Activated CD4-positive, alpha-beta T cell treated with anti-CD3 and anti-CD28 coated beads, Interleukin-2, amount 10 ng/mL, durations not matched to agents 24 days and 14 days (primary cell): ENCODE measurements around the gene KCTD18. TPM values are rescaled to one million over a fixed set of nuclear protein-coding genes. Genes with fewer than 3 reads are reported as not detected.

Source experiments
- DNase-seq: peaks from one replicate; pipeline ENCODE4 v3.0.0; 2022
- H3K27ac Mint-ChIP-seq: one replicate; pipeline ENCODE4 v1.8.0; 2022; ENCODE audit warnings: mild to moderate bottlenecking, mixed read lengths
- H3K27me3 Mint-ChIP-seq: one replicate; pipeline ENCODE4 v1.8.0; 2022; ENCODE audit warnings: mixed read lengths
- H3K36me3 Mint-ChIP-seq: one replicate; pipeline ENCODE4 v1.8.0; 2022; ENCODE audit warnings: low read depth, mild to moderate bottlenecking, mixed read lengths
- H3K4me1 Mint-ChIP-seq: one replicate; pipeline ENCODE4 v1.8.0; 2021; ENCODE audit warnings: mixed read lengths
- H3K4me3 Mint-ChIP-seq: one replicate; pipeline ENCODE4 v1.8.0; 2022; ENCODE audit warnings: mild to moderate bottlenecking, moderate library complexity, mixed read lengths
- H3K9me3 Mint-ChIP-seq: one replicate; pipeline ENCODE4 v1.8.0; 2021; ENCODE audit warnings: mixed read lengths
- intact Hi-C: fragments of 100-400 bp; cut with micrococcal nuclease; formaldehyde crosslinking; loops from one replicate; pipeline ENCODE4 v1.15.1; 2023
- total RNA-seq: library from RNA; stranded (reverse); gene quantifications from 2 replicates; pipeline ENCODE4 v1.2.3, GENCODE V29; 2022

KCTD18 gene
- total RNA-seq, 1 donor from 2014 or later, result 14.2 TPM

GRCh38 chr2:200476836-200477235, 33.0 kb downstream of the KCTD18 start:
- Mint-ChIP-seq H3K4me3 (no peak overlapping the region), H3K27me3 (no peaks in the 10 kb centered on the region), H3K27ac (no peak overlapping the region), H3K4me1 (peaks cover 5% of the 10 kb centered on the region), H3K9me3 (no peaks in the 10 kb centered on the region), H3K36me3 (peaks cover 20% of the 10 kb centered on the region)
- DNase-seq, result peak; percentile 39
- intact Hi-C loops, result no loop called here

GRCh38 chr2:200475795-200476194, 34.1 kb downstream of the KCTD18 start:
- Mint-ChIP-seq H3K36me3 (peaks cover 23% of the 10 kb centered on the region), H3K27ac (no peak overlapping the region), H3K9me3 (no peaks in the 10 kb centered on the region)

GRCh38 chr2:200472853-200473464, 36.9 kb downstream of the KCTD18 start:
- Mint-ChIP-seq H3K4me3 (no peak overlapping the region), H3K4me1 (peaks cover 17% of the 10 kb centered on the region), H3K9me3 (no peaks in the 10 kb centered on the region), H3K27ac (no peak overlapping the region), H3K27me3 (no peaks in the 10 kb centered on the region), H3K36me3 (peaks cover 22% of the 10 kb centered on the region)
- intact Hi-C loops, result no loop called here
- no peak for DNase-seq

More at GRCh38 chr2:200475795-200476194, 34.1 kb downstream of the KCTD18 start:
- no peaks in the 10 kb centered on the region for H3K27me3 Mint-ChIP-seq
- intact Hi-C loops, result no loop called here
- no peak for DNase-seq
- no peak overlapping the region for H3K4me3 Mint-ChIP-seq
- peaks cover 5% of the 10 kb centered on the region for H3K4me1 Mint-ChIP-seq

GRCh38 chr2:200471928-200472645, 37.8 kb downstream of the KCTD18 start:
- DNase-seq, result no peak
- Mint-ChIP-seq H3K27me3 (no peaks in the 10 kb centered on the region), H3K9me3 (no peaks in the 10 kb centered on the region), H3K4me3 (no peak overlapping the region), H3K36me3 (peaks cover 20% of the 10 kb centered on the region), H3K4me1 (peaks cover 25% of the 10 kb centered on the region), H3K27ac (no peak overlapping the region)
- intact Hi-C loops, result loop anchor here (1.0 to 2.0 kb wide), 2 partner anchors 17 to 492 kb away; no protein-coding TSS in a partner anchor

- H3K4me1 Mint-ChIP-seq, result peaks cover 30% of the 10 kb centered on the region
- peaks cover 20% of the 10 kb centered on the region for H3K36me3 Mint-ChIP-seq
- DNase-seq, result peak; percentile 77
- no peaks in the 10 kb centered on the region for H3K27me3 Mint-ChIP-seq
- no peak overlapping the region for H3K4me3 Mint-ChIP-seq
- H3K27ac Mint-ChIP-seq, result no peak overlapping the region
- intact Hi-C loops, result loop anchor here (1.0 to 2.0 kb wide), 2 partner anchors 17 to 491 kb away; no protein-coding TSS in a partner anchor
- H3K9me3 Mint-ChIP-seq, result no peaks in the 10 kb centered on the region
These were observed 38.5 kb downstream of the KCTD18 start for GRCh38 chr2:200471324-200471848.

GRCh38 chr2:200470230-200470629, 39.6 kb downstream of the KCTD18 start:
- no peak overlapping the region for H3K4me3 Mint-ChIP-seq
- H3K9me3 Mint-ChIP-seq, result no peaks in the 10 kb centered on the region
- H3K27me3 Mint-ChIP-seq, result no peaks in the 10 kb centered on the region
- intact Hi-C loops, result loop anchor here (2.0 kb wide), 1 partner anchor 15 kb away; no protein-coding TSS in a partner anchor
- H3K36me3 Mint-ChIP-seq, result peaks cover 19% of the 10 kb centered on the region
- no peak overlapping the region for H3K27ac Mint-ChIP-seq
- peaks cover 34% of the 10 kb centered on the region for H3K4me1 Mint-ChIP-seq
- no peak for DNase-seq

- H3K27ac Mint-ChIP-seq, result no peak overlapping the region
- H3K36me3 Mint-ChIP-seq, result peaks cover 17% of the 10 kb centered on the region
- no peaks in the 10 kb centered on the region for H3K27me3 Mint-ChIP-seq
- H3K9me3 Mint-ChIP-seq, result no peaks in the 10 kb centered on the region
- no peak for DNase-seq
- intact Hi-C loops, result loop anchor here (2.0 kb wide), 1 partner anchor 15 kb away; no protein-coding TSS in a partner anchor
- peaks cover 34% of the 10 kb centered on the region for H3K4me1 Mint-ChIP-seq
- no peak overlapping the region for H3K4me3 Mint-ChIP-seq
These were observed 40.1 kb downstream of the KCTD18 start for GRCh38 chr2:200469708-200470211.

- no peaks in the 10 kb centered on the region for H3K27me3 Mint-ChIP-seq
- H3K4me1 Mint-ChIP-seq, result peaks cover 34% of the 10 kb centered on the region
- DNase-seq, result peak; percentile 76
- peaks cover 14% of the 10 kb centered on the region for H3K36me3 Mint-ChIP-seq
- H3K4me3 Mint-ChIP-seq, result peak overlapping the region; percentile 70
- no peaks in the 10 kb centered on the region for H3K9me3 Mint-ChIP-seq
- peak overlapping the region; percentile 88 for H3K27ac Mint-ChIP-seq
- intact Hi-C loops, result loop anchor here (1.0 to 2.0 kb wide), 3 partner anchors 21 to 161 kb away; partner anchors contain the start of gene SPATS2L
These were observed 41.8 kb downstream of the KCTD18 start for GRCh38 chr2:200467806-200468681.

- H3K27ac Mint-ChIP-seq, result peak overlapping the region; percentile 88
- H3K36me3 Mint-ChIP-seq, result peaks cover 20% of the 10 kb centered on the region
- peak; percentile 82 for DNase-seq
- peaks cover 39% of the 10 kb centered on the region for H3K4me1 Mint-ChIP-seq
- intact Hi-C loops, result loop anchor here (1.0 to 2.0 kb wide), 4 partner anchors 11 to 160 kb away; partner anchors contain the start of gene SPATS2L
- H3K27me3 Mint-ChIP-seq, result no peaks in the 10 kb centered on the region
- H3K4me3 Mint-ChIP-seq, result peak overlapping the region; percentile 70
- no peaks in the 10 kb centered on the region for H3K9me3 Mint-ChIP-seq
These were observed 43.1 kb downstream of the KCTD18 start for GRCh38 chr2:200466425-200467418.

- no peaks in the 10 kb centered on the region for H3K27me3 Mint-ChIP-seq
- peaks cover 14% of the 10 kb centered on the region for H3K36me3 Mint-ChIP-seq
- peaks cover 33% of the 10 kb centered on the region for H3K4me1 Mint-ChIP-seq
- no peak overlapping the region for H3K4me3 Mint-ChIP-seq
- no peak overlapping the region for H3K27ac Mint-ChIP-seq
- no peaks in the 10 kb centered on the region for H3K9me3 Mint-ChIP-seq
- intact Hi-C loops, result no loop called here
- DNase-seq, result no peak
These were observed 46.4 kb downstream of the KCTD18 start for GRCh38 chr2:200463452-200463851.

- Mint-ChIP-seq H3K27ac (no peak overlapping the region), H3K4me1 (peaks cover 19% of the 10 kb centered on the region), H3K36me3 (peaks cover 14% of the 10 kb centered on the region), H3K27me3 (no peaks in the 10 kb centered on the region), H3K9me3 (no peaks in the 10 kb centered on the region), H3K4me3 (no peak overlapping the region)
- intact Hi-C loops, result no loop called here
- DNase-seq, result no peak
These were observed 47.8 kb downstream of the KCTD18 start for GRCh38 chr2:200461846-200462710.

GRCh38 chr2:200459101-200459500, 50.8 kb downstream of the KCTD18 start:
- intact Hi-C loops, result no loop called here
- Mint-ChIP-seq H3K27me3 (no peaks in the 10 kb centered on the region), H3K9me3 (no peaks in the 10 kb centered on the region), H3K4me1 (peaks cover 25% of the 10 kb centered on the region), H3K27ac (no peak overlapping the region), H3K36me3 (peaks cover 16% of the 10 kb centered on the region), H3K4me3 (no peak overlapping the region)
- no peak for DNase-seq
